BLaER1 treated with 17β-estradiol and CSF1 and Interleukin-3, amounts not matched to agents 10 nM and 100 nM (cell line): ENCODE data around the gene SELENOS.

Experiments used
- H3K27ac ChIP-seq, 11 experiments: shearing (Covaris generic); formaldehyde crosslinking; 2 replicates each; pipeline ENCODE4 v1.8.1; 2022
- H3K27me3 ChIP-seq, 11 experiments: shearing (Covaris generic); formaldehyde crosslinking; 2 replicates each; pipeline ENCODE4 v1.8.1; 2022
- H3K36me3 ChIP-seq, 11 experiments: shearing (Covaris generic); formaldehyde crosslinking; 2 replicates each; pipeline ENCODE4 v1.8.1; 2022
- H3K4me1 ChIP-seq, 10 experiments: shearing (Covaris generic); formaldehyde crosslinking; 2 replicates each; pipeline ENCODE4 v1.8.1; 2022
- H3K4me2 ChIP-seq, 11 experiments: shearing (Covaris generic); formaldehyde crosslinking; 2 replicates each; pipeline ENCODE4 v1.8.1; 2022
- H3K4me3 ChIP-seq, 10 experiments: shearing (Covaris generic); formaldehyde crosslinking; 2 replicates each; pipeline ENCODE4 v1.8.1; 2022
- H3K9ac ChIP-seq, 11 experiments: shearing (Covaris generic); formaldehyde crosslinking; 2 replicates each; pipeline ENCODE4 v1.8.1; 2022
- H3K9me3 ChIP-seq, 11 experiments: shearing (Covaris generic); formaldehyde crosslinking; replicated peaks in 1 of 11; 2 replicates each; pipeline ENCODE4 v1.8.1; 2022
- H4K20me1 ChIP-seq, 11 experiments: shearing (Covaris generic); formaldehyde crosslinking; 2 replicates each; pipeline ENCODE4 v1.8.1; 2022
- Cebpa-rat ChIP-seq, 11 experiments: shearing (Covaris generic); IDR thresholded peaks; 2 replicates each; pipeline ENCODE4 v1.8.1; 2022

Gene SELENOS

DNA sequence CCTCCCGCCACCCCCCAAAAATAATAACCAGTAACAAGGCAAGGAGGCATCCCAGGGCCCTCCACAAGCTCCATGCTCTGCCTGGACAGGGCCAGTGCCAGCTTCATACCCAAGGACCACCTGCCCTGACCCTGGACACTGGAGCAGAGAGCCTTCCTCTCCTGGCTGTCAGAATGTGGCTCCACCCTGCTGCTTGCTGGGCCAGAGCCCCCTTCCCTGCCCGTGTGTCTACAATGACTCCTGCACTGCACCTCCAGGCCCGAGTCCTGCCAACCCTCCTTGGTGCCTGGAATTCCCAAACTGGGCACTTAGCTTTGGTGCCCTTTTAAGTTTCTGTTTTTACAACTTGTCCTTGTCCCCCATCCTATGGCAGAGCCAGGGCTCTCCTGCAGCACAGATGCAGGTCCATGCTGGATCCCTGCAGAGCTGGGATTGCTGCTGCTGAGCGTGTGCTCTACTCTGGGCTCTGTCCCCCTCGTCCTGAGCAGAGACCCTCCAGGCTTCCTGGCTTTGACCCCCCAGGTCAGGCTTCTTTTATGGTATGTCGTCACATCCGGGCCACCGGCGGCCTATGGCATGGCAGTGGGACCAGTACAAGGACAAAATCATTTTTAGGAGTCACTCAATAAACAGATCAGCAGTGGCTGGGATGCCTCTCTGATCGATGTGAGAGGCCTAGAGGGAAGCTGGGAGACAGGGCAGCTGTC is 29.2 kb upstream of the SELENOS start:
- Histone ChIP-seq H3K9me3 (no peaks in the 10 kb centered on the region), H3K4me2 (peak overlapping the region in 7 of 11 experiments; percentile 27 to 48 (median 32); a peak in 12 of 22 replicates), H3K27ac (no peak overlapping the region), H3K9ac (no peak overlapping the region), H3K4me3 (no peak overlapping the region), H3K27me3 (no peaks in the 10 kb centered on the region), H4K20me1 (peaks cover 0 to 2% (median 0%) of the 10 kb centered on the region in 11 experiments; a peak in 1 of 22 replicates), H3K4me1 (peaks cover 0 to 35% (median 19%) of the 10 kb centered on the region in 10 experiments; a peak in 11 of 20 replicates), H3K36me3 (no peaks in the 10 kb centered on the region)
- no peak for TF ChIP-seq Cebpa-rat (IDR thresholded peaks at IDR 0.05)

DNA sequence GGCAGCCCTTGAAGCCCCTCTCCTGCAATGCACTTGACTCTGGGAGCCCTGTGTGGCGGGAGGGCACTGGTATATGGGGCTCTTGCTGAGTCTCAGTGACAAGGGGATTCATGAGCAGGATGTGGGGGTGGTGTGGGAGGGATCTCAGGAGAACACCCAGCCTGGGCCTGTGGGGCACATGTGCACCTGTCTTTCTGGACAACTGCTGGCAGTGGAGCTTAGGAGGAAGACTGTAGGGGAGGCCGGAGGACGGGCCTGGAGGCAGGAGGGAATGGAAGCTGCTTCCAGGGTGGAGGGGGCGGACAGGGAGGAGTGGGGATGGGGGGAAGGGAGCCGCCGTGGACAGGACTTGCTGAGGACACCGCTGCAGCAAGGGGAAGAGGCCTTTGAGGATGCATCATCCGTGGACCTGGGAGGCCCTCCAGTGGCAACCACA is 28.6 kb upstream of the SELENOS start:
- Histone ChIP-seq H3K27me3 (no peaks in the 10 kb centered on the region), H3K36me3 (no peaks in the 10 kb centered on the region), H3K27ac (no peak overlapping the region), H3K4me1 (peaks cover 0 to 38% (median 21%) of the 10 kb centered on the region in 10 experiments; a peak in 12 of 20 replicates), H4K20me1 (peaks cover 0 to 2% (median 0%) of the 10 kb centered on the region in 11 experiments; a peak in 1 of 22 replicates), H3K4me3 (no peak overlapping the region), H3K9me3 (no peaks in the 10 kb centered on the region), H3K9ac (no peak overlapping the region), H3K4me2 (peak overlapping the region in 2 of 11 experiments; percentile 7 to 31; a peak in 1 of 22 replicates)
- TF ChIP-seq Cebpa-rat (IDR thresholded peaks at IDR 0.05), result no peak

DNA sequence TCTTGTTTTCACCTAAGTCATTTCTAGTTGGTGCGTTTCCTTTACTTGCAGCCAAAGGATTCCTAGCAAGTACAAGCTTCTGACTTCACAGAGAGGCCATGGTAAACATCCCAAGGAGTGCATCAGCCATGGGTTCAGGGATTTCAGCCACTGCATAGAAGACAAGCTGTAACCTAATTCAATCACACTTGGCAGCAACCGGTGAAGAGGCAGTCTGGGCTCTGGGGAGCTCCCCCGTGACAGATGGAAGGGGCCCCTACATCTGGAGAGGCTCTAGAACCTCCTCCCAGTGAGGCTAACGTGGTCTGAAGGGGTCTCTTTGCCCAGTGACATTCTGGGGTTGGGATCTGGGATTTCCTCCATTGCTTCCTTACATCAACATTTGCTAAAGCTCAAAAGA is 26.1 kb upstream of the SELENOS start:
- TF ChIP-seq Cebpa-rat (IDR thresholded peaks at IDR 0.05), result no peak
- no peak overlapping the region for H3K9ac ChIP-seq
- no peak overlapping the region for H3K4me3 ChIP-seq
- H3K9me3 ChIP-seq, result no peaks in the 10 kb centered on the region
- H3K27ac ChIP-seq, result no peak overlapping the region
- H4K20me1 ChIP-seq, result peaks cover 0 to 2% (median 0%) of the 10 kb centered on the region in 11 experiments; a peak in 1 of 22 replicates
- no peaks in the 10 kb centered on the region for H3K36me3 ChIP-seq
- H3K27me3 ChIP-seq, result no peaks in the 10 kb centered on the region
- H3K4me1 ChIP-seq, result peaks cover 5 to 44% (median 31%) of the 10 kb centered on the region in 10 experiments; a peak in 16 of 20 replicates
- no peak overlapping the region for H3K4me2 ChIP-seq

DNA sequence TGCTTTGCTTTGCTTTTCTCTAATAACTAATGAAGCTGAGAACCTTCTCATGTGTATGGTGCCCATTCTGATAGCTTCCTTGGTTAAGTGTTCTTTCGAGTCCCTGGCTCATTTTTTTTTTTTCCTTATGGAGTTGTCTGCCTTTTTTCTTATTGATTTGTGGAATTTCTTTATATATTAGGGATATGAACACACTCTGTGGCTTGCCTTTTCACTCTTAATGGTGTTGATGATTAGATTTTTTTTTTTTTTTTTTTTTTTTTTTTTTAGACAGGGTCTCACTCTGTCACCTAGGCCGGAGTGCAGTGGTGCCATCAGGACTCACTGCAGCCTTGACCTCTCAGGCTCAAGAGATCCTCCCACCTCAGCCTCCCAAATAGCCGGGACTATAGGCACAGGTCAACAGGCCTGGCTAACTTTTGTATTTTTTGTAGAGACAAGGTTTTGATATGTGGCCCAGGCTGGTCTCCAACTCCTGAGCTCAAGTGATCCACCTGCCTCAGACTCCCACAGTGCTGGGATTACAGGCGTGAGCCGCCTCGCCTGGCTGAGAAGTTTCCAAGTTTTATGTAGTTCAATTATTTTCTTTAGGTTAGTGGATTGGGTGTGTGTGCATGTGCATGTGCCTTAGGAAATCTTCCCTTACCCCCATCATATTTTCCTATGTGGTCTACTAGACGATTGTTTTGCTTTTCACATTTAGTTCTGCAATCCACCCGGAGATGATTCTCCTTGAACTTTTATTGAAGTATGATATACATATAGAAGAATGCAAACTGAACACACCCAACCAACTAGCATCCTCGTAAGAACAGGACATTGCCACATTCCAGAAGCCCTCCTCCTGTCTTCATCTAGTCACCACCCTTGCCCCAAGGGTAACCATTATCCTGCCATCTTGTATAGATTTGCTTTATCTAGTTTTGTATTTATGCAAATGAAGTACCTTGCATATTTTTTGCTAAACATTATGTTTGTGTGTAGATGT is 19.4 kb upstream of the SELENOS start:
- Histone ChIP-seq H3K27me3 (no peaks in the 10 kb centered on the region), H3K4me3 (peak overlapping the region in 3 of 10 experiments; percentile 75 to 83 (median 78); a peak in 3 of 20 replicates)

DNA sequence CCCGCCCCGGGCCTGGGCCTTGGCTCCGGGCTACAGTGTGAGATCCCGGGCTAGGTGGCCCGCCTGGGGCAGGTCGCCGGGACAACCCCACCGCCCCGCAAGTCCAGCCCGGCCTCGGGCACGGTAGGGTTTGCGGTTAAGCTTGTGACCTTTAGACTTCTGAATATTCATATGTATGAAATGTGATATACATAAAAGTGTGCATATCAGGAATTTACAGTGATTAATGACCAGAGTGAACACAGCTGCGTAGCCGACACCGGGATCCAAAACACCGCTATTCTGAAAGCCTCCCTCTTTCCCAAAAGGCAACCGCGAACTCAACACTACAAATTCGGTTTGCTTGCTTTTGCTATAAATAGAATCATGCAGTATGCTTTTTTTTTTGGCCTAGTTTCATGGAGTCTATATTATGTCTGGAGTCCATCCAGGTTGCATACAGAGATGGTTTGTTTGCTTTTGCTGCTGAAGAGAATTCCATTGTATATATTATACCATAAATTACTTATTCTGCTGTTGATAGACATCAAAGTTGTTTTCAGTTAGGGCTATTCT is 18.4 kb upstream of the SELENOS start:
- H3K4me1 ChIP-seq, result peaks cover 36 to 46% (median 41%) of the 10 kb centered on the region in 10 experiments
- peak overlapping the region; percentile 79 to 95 (median 92) for H3K4me2 ChIP-seq
- H3K9me3 ChIP-seq, result no peaks in the 10 kb centered on the region
- peaks cover 3 to 31% (median 22%) of the 10 kb centered on the region in 11 experiments; a peak in 20 of 22 replicates for H3K36me3 ChIP-seq
- TF ChIP-seq Cebpa-rat (IDR thresholded peaks at IDR 0.05), result no peak
- peaks cover 33 to 43% (median 38%) of the 10 kb centered on the region in 11 experiments; a peak in 21 of 22 replicates for H4K20me1 ChIP-seq
- H3K27me3 ChIP-seq, result no peaks in the 10 kb centered on the region
- H3K4me3 ChIP-seq, result peak overlapping the region; percentile 75 to 96 (median 88)
- peak overlapping the region; percentile 88 to 99 (median 95) for H3K9ac ChIP-seq
- peak overlapping the region; percentile 81 to 98 (median 95) for H3K27ac ChIP-seq

More for the DNA sequence above, 19.4 kb upstream of the SELENOS start:
- Histone ChIP-seq H3K9me3 (no peaks in the 10 kb centered on the region), H3K36me3 (peaks cover 0 to 21% (median 12%) of the 10 kb centered on the region in 11 experiments; a peak in 17 of 22 replicates), H3K4me1 (peaks cover 33 to 48% (median 43%) of the 10 kb centered on the region in 10 experiments), H4K20me1 (peaks cover 25 to 33% (median 28%) of the 10 kb centered on the region in 11 experiments; a peak in 21 of 22 replicates), H3K27ac (no peak overlapping the region), H3K9ac (peak overlapping the region in 5 of 11 experiments; percentile 88 to 99 (median 93); a peak in 3 of 22 replicates), H3K4me2 (peak overlapping the region; percentile 79 to 95 (median 92))
- no peak for TF ChIP-seq Cebpa-rat (IDR thresholded peaks at IDR 0.05)

DNA sequence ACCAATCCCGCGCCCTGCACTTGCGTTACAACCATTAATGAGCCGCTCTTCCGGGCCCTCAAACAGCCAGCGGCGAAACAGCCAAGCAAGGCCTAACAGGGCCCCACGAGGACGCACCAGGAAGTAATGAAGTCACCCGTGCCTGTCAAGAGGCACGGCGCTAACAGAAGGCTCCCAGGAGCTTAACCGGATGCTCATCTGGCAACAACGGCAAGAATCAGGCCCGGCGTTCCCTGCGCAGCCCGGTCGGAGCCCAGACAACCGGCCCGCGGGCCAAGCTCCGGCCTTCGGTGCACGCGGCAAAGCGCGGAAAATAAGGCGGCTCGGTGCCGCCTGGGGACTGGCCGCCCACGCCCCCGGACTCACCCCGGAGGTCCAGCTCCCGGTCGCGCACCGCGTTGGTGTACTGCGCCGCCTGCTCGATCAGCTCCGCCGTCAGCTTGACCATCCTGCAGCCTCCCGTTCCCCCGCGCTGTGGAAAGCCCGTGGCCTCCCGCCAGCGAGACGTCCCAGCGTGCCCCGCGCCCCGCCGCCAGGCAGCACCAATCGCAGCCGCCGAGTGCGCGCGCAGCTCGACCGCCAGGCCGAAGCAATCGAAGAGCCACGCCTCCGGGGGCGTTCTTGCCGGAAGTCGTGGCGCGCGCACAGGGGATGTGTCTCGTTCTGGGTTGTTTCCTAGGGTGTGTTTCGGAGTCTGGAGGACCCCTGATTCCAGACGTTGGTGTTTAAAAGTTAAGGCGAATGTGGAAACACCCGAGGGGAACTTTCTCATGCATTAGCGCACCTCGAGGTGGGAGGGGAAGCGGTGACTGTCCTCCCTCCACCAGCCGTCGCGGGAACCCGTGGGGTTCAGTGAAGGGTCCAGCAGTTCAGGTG is 17.7 kb upstream of the SELENOS start, which contains the start of gene SNRPA1:
SNRPA1 (minus strand) TSS at position 518 of the 876 bp plus-strand sequence; CDS start at position 448, 70 bp downstream.
- H3K36me3 ChIP-seq, result peaks cover 9 to 38% (median 29%) of the 10 kb centered on the region in 11 experiments; a peak in 21 of 22 replicates
- H3K9ac ChIP-seq, result peak within 1 kb of the TSS; percentile 88 to 99 (median 95)
- no peaks in the 10 kb centered on the region for H3K27me3 ChIP-seq
- peak within 1 kb of the TSS; percentile 75 to 96 (median 88) for H3K4me3 ChIP-seq
- no peaks in the 10 kb centered on the region for H3K9me3 ChIP-seq
- no peak for TF ChIP-seq Cebpa-rat (IDR thresholded peaks at IDR 0.05)
- peak within 1 kb of the TSS; percentile 89 to 97 (median 94) for H3K4me2 ChIP-seq
- peaks cover 36 to 43% (median 38%) of the 10 kb centered on the region in 10 experiments for H3K4me1 ChIP-seq
- peak within 1 kb of the TSS; percentile 81 to 98 (median 95) for H3K27ac ChIP-seq
- peaks cover 40 to 50% (median 45%) of the 10 kb centered on the region in 11 experiments; a peak in 21 of 22 replicates for H4K20me1 ChIP-seq

DNA sequence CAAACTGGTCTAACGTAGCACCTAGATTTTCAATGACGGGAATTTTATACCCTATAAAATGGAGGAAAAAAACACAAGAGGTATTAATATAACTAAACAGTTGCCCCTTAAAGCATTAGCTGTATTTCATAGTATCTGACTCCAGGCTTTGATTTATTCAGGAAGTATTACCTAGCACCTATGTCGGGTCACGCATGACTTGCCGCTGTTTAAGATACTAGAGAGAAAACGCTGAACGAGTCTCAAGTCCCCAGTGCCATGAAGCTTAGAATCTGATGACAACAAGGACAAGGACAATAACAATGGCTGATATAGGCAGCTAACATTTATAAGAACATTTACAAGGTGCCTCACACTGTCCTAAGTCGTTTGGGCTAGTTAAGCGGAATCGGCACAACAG is 15.8 kb upstream of the SELENOS start:
- H3K4me2 ChIP-seq, result peak overlapping the region; percentile 79 to 97 (median 93)
- peak overlapping the region in 8 of 11 experiments; percentile 81 to 98 (median 96); a peak in 11 of 22 replicates for H3K27ac ChIP-seq
- H3K27me3 ChIP-seq, result no peaks in the 10 kb centered on the region
- peak overlapping the region; percentile 88 to 99 (median 95) for H3K9ac ChIP-seq
- peaks cover 27 to 38% (median 34%) of the 10 kb centered on the region in 10 experiments for H3K4me1 ChIP-seq
- H3K9me3 ChIP-seq, result no peaks in the 10 kb centered on the region
- peaks cover 24 to 56% (median 47%) of the 10 kb centered on the region in 11 experiments for H3K36me3 ChIP-seq
- peaks cover 56 to 69% (median 64%) of the 10 kb centered on the region in 11 experiments; a peak in 21 of 22 replicates for H4K20me1 ChIP-seq
- peak overlapping the region; percentile 75 to 96 (median 88) for H3K4me3 ChIP-seq
- no peak for TF ChIP-seq Cebpa-rat (IDR thresholded peaks at IDR 0.05)
